Neural progenitor cell (in vitro differentiated cells): Measurements from ENCODE around the gene CEP164. TPM values are rescaled to one million over a fixed set of nuclear protein-coding genes. Genes with fewer than 3 reads are reported as not detected.
"Not testable (repeated sequence)": the region's sequence is repeated elsewhere in the genome, so short reads cannot be mapped to it uniquely, and the experiment has no call there.

Experiments used
- DNase-seq: peaks from one replicate; pipeline ENCODE4 v3.0.0-alpha.2; 2016; ENCODE audit warnings: low spot score
- H2AFZ ChIP-seq: fragments of 200-600 bp; sonication (generic); replicated peaks from 2 replicates; pipeline ENCODE4 v1.6.1; 2016; ENCODE audit warnings: antibody characterized with exemption
- H3F3A ChIP-seq: fragments of 200-600 bp; sonication (generic); 2 replicates; pipeline ENCODE4 v1.6.1; 2016; ENCODE audit warnings: antibody characterized with exemption, low read depth
- H3K27ac ChIP-seq: fragments of 200-600 bp; sonication (generic); 2 replicates; pipeline ENCODE4 v1.5.1; 2016; ENCODE audit warnings: mild to moderate bottlenecking
- H3K27me3 ChIP-seq: fragments of 200-600 bp; sonication (generic); 2 replicates; pipeline ENCODE4 v1.6.1; 2016; ENCODE audit warnings: mild to moderate bottlenecking, moderate library complexity
- H3K36me3 ChIP-seq: fragments of 200-600 bp; sonication (generic); 2 replicates; pipeline ENCODE4 v1.5.1; 2016
- H3K4me1 ChIP-seq: fragments of 200-600 bp; sonication (generic); 2 replicates; pipeline ENCODE4 v1.6.1; 2016; ENCODE audit warnings: mixed run types
- H3K4me2 ChIP-seq: fragments of 200-600 bp; sonication (generic); 2 replicates; pipeline ENCODE4 v1.6.1; 2016
- H3K4me3 ChIP-seq: fragments of 200-600 bp; sonication (generic); 2 replicates; pipeline ENCODE4 v1.5.1; 2016
- H3K79me2 ChIP-seq: fragments of 200-600 bp; sonication (generic); 2 replicates; pipeline ENCODE4 v1.6.1; 2016; ENCODE audit warnings: low read depth
- H3K9ac ChIP-seq: fragments of 200-600 bp; sonication (generic); 2 replicates; pipeline ENCODE4 v1.6.1; 2016
- H3K9me3 ChIP-seq: fragments of 200-600 bp; sonication (generic); 2 replicates; pipeline ENCODE4 v1.5.1; 2016; ENCODE audit warnings: low read depth
- H4K20me1 ChIP-seq: fragments of 200-600 bp; sonication (generic); 2 replicates; pipeline ENCODE4 v1.6.1; 2016; ENCODE audit warnings: low read depth
- H3K27ac Mint-ChIP-seq: 3 replicates; pipeline ENCODE4 v1.8.0; 2021; ENCODE audit warnings: mixed read lengths
- H3K27me3 Mint-ChIP-seq: 2 replicates; pipeline ENCODE4 v1.8.0; 2022; ENCODE audit warnings: low read depth, mild to moderate bottlenecking, inconsistent platforms, moderate library complexity, mixed read lengths; ENCODE audit not compliant: insufficient read depth
- H3K36me3 Mint-ChIP-seq: 3 replicates; pipeline ENCODE4 v1.8.0; 2021; ENCODE audit warnings: mixed read lengths
- H3K4me1 Mint-ChIP-seq: 3 replicates; pipeline ENCODE4 v1.8.0; 2021; ENCODE audit warnings: mixed read lengths
- H3K4me3 Mint-ChIP-seq: 3 replicates; pipeline ENCODE4 v1.8.0; 2021; ENCODE audit warnings: mild to moderate bottlenecking, moderate library complexity, mixed read lengths
- H3K9me3 Mint-ChIP-seq: 3 replicates; pipeline ENCODE4 v1.8.0; 2020; ENCODE audit warnings: mixed read lengths
- EZH2 ChIP-seq: fragments of 200-600 bp; sonication (generic); IDR thresholded peaks from 2 replicates; pipeline ENCODE4 v1.6.1; 2017; ENCODE audit warnings: antibody characterized with exemption, mild to moderate bottlenecking, moderate library complexity
- EZH2phosphoT487 ChIP-seq: fragments of 200-600 bp; sonication (generic); IDR thresholded peaks from 2 replicates; pipeline ENCODE4 v1.6.1; 2017; ENCODE audit warnings: antibody characterized with exemption
- total RNA-seq: library from RNA; depleted of rRNA; stranded (reverse); fragments of >200 nt; gene quantifications from 2 replicates; pipeline ENCODE4 v1.2.3, GENCODE V29; 2015; ENCODE audit warnings: low replicate concordance
- TF ChIP-seq, protein P1 (sequence below): fragments of 200-600 bp; sonication (generic); IDR thresholded peaks from 2 replicates; pipeline ENCODE4 v1.5.1; 2017; ENCODE audit warnings: antibody characterized with exemption, mild to moderate bottlenecking

Gene CEP164
- total RNA-seq, 1 donor from 2014 or later, result 24.2 TPM

DNA sequence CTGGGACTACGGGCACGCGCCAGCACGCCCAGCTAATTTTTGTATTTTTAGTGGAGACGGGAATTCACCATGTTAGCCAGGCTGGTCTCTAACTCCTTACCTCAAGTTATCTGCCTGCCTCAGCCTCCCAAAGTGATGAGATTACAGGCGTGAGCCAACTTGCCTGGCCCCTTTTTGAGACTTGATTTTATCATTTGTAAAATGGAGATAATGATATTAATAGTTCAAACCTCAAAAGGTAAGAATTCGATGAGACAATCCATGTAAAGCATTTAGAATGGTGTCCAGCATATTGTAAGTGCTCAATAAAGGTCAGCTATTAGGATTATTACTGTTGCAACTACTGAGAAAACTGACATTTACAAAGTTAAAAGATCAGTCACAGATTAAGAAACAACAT, 8.9 kb upstream of the CEP164 start:
- H2AFZ ChIP-seq, result no peak overlapping the region
- H3K4me1 ChIP-seq, result peaks cover 18% of the 10 kb centered on the region
- Mint-ChIP-seq H3K27me3 (peaks cover 2% of the 10 kb centered on the region), H3K9me3 (no peaks in the 10 kb centered on the region), H3K4me1 (peaks cover 17% of the 10 kb centered on the region), H3K36me3 (peaks cover 1% of the 10 kb centered on the region), H3K27ac (no peak overlapping the region), H3K4me3 (no peak overlapping the region)
- no peaks in the 10 kb centered on the region for H3F3A ChIP-seq
- H3K36me3 ChIP-seq, result no peaks in the 10 kb centered on the region
- H3K9ac ChIP-seq, result no peak overlapping the region
- TF ChIP-seq EZH2phosphoT487, result no peak
- H3K9me3 ChIP-seq, result no peaks in the 10 kb centered on the region
- H3K27me3 ChIP-seq, result no peaks in the 10 kb centered on the region
- H3K4me2 ChIP-seq, result no peak overlapping the region
- H4K20me1 ChIP-seq, result no peaks in the 10 kb centered on the region
- no peak for DNase-seq
- H3K4me3 ChIP-seq, result no peak overlapping the region
- H3K27ac ChIP-seq, result no peak overlapping the region
- H3K79me2 ChIP-seq, result no peaks in the 10 kb centered on the region

DNA sequence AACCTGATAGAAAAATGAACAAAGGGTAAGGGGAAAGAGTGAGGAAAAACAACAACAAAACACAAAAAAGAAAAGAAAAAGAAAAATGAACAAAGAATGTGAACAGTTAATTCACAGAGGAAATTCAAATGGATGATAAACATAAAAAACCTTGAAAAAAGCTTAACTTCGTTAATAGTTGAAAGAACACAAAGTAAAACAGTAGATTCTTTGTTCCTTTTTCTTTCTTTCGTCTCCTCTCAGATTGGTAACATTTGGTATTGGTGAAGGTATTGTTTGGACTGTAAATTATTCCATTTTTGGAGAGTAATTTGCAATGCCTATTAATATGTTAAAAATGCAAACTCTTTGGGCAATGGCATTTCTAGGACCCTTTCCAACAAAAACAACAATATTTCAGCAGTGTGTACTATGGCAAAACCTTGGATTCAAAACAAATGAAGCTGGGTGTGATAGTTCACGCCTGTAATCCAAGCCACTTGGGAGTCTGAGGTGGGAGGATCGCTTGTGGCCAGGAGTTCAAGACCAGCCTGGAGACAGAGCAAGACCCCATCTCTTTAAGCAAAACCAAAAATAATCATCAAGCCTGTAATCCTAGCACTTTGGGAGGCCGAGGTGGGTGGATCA, 8.3 kb upstream of the CEP164 start:
- H3K27ac Mint-ChIP-seq, result no peak overlapping the region
- no peaks in the 10 kb centered on the region for H3K79me2 ChIP-seq
- no peak for DNase-seq
- H3K36me3 Mint-ChIP-seq, result peaks cover 1% of the 10 kb centered on the region
- no peak overlapping the region for H3K4me3 Mint-ChIP-seq
- no peak overlapping the region for H2AFZ ChIP-seq
- no peak overlapping the region for H3K9ac ChIP-seq
- no peak overlapping the region for H3K4me3 ChIP-seq
- H3K4me2 ChIP-seq, result no peak overlapping the region
- H3K9me3 ChIP-seq, result no peaks in the 10 kb centered on the region
- no peaks in the 10 kb centered on the region for H3K9me3 Mint-ChIP-seq
- H3K4me1 Mint-ChIP-seq, result peaks cover 16% of the 10 kb centered on the region
- peaks cover 18% of the 10 kb centered on the region for H3K4me1 ChIP-seq
- no peaks in the 10 kb centered on the region for H3K36me3 ChIP-seq
- no peak overlapping the region for H3K27ac ChIP-seq
- TF ChIP-seq, protein P1, sequence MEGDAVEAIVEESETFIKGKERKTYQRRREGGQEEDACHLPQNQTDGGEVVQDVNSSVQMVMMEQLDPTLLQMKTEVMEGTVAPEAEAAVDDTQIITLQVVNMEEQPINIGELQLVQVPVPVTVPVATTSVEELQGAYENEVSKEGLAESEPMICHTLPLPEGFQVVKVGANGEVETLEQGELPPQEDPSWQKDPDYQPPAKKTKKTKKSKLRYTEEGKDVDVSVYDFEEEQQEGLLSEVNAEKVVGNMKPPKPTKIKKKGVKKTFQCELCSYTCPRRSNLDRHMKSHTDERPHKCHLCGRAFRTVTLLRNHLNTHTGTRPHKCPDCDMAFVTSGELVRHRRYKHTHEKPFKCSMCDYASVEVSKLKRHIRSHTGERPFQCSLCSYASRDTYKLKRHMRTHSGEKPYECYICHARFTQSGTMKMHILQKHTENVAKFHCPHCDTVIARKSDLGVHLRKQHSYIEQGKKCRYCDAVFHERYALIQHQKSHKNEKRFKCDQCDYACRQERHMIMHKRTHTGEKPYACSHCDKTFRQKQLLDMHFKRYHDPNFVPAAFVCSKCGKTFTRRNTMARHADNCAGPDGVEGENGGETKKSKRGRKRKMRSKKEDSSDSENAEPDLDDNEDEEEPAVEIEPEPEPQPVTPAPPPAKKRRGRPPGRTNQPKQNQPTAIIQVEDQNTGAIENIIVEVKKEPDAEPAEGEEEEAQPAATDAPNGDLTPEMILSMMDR, result no peak
- TF ChIP-seq EZH2, result no peak
- no peak for TF ChIP-seq EZH2phosphoT487
- H3F3A ChIP-seq, result no peaks in the 10 kb centered on the region
- peaks cover 2% of the 10 kb centered on the region for H3K27me3 Mint-ChIP-seq
- H3K27me3 ChIP-seq, result no peaks in the 10 kb centered on the region
- no peaks in the 10 kb centered on the region for H4K20me1 ChIP-seq

DNA sequence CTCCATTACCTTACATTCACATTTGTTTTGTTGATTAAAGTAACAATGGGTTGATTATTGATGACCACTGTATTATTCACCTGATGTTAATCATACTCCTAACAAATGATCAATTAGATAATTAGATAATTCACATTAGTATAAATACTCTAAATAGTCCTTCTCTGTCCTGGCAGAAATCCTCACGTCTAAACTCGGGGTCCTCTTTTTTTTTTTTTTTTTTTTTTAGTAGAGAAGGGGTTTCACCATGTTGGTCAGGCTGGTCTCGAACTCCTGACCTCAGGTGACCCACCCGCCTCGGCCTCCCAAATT, 443 bp upstream of the CEP164 start:
- DNase-seq, H3K4me1 Mint-ChIP-seq, H3K4me3 Mint-ChIP-seq, H3K9me3 Mint-ChIP-seq, H3K9ac ChIP-seq, H3F3A ChIP-seq, H3K36me3 Mint-ChIP-seq, H3K9me3 ChIP-seq, H3K27ac ChIP-seq, H2AFZ ChIP-seq, H3K79me2 ChIP-seq, H3K36me3 ChIP-seq, H3K27ac Mint-ChIP-seq, H3K27me3 ChIP-seq, H3K4me1 ChIP-seq, H3K27me3 Mint-ChIP-seq: not testable (repeated sequence)
- H3K4me3 ChIP-seq, result peak overlapping the region; percentile 92
- H4K20me1 ChIP-seq, result peaks cover 14% of the 10 kb centered on the region
- peak overlapping the region; percentile 92 for H3K4me2 ChIP-seq

DNA sequence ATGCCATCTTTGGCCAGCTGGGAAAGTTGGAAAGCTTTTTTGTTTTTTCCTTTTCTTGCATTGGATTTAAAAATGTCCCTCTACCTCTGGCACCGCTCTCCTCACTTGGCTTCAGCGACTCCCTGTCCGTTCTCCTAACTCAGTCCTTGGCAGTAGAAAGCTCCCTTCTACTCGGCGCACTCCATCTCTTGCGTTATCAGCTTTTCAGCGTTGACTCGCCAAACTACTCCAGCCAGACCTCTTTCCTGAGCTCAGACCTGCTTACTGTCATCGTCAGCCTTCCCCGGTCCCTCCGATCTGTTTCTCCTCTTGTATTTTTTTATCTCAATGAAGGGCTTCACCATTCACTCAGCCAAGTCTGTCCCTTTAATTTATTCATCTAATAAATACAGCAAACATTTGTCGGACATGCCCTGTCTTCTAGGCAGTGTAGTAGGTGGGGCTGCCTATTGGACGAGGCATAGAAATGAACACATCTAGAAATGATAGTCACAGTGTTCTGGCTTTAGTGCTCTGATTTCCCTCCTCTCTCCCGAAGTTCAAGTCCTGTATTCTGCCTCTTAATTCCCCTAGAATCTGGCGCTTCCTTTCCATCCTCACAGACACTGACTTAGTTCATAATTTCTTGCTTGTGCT, 839 bp downstream of the CEP164 start:
- H3K36me3 Mint-ChIP-seq, result no peaks in the 10 kb centered on the region
- no peaks in the 10 kb centered on the region for H3K27me3 Mint-ChIP-seq
- no peaks in the 10 kb centered on the region for H3K36me3 ChIP-seq
- peaks cover 10% of the 10 kb centered on the region for H3K79me2 ChIP-seq
- H3K4me1 Mint-ChIP-seq, result peaks cover 3% of the 10 kb centered on the region
- H3K4me2 ChIP-seq, result peak overlapping the region; percentile 92
- peak overlapping the region; percentile 96 for H2AFZ ChIP-seq
- peak overlapping the region; percentile 40 for H3K9ac ChIP-seq
- peak; percentile 25 for DNase-seq
- H3K27ac Mint-ChIP-seq, result no peak overlapping the region
- no peak overlapping the region for H3K27ac ChIP-seq
- H4K20me1 ChIP-seq, result peaks cover 14% of the 10 kb centered on the region
- no peak overlapping the region for H3K4me3 Mint-ChIP-seq
- H3K9me3 Mint-ChIP-seq, result no peaks in the 10 kb centered on the region
- H3K4me1 ChIP-seq, result no peaks in the 10 kb centered on the region
- H3F3A ChIP-seq, result peaks cover 8% of the 10 kb centered on the region
- no peaks in the 10 kb centered on the region for H3K27me3 ChIP-seq
- no peaks in the 10 kb centered on the region for H3K9me3 ChIP-seq
- peak overlapping the region; percentile 92 for H3K4me3 ChIP-seq
- TF ChIP-seq, protein P1, result no peak
- no peak for TF ChIP-seq EZH2
